H54 (cell line): Measurements from ENCODE around the gene ABLIM3.
"Not testable (repeated sequence)": the region's sequence is repeated elsewhere in the genome, so short reads cannot be mapped to it uniquely, and the experiment has no call there.

Source experiments
- DNase-seq: peaks from one replicate; pipeline ENCODE4 v3.0.0; 2011; ENCODE audit warnings: low spot score, mixed read lengths; ENCODE audit not compliant: insufficient read length
- FAIRE-seq: peaks from 3 replicates; lab custom pipeline; 2011; peaks lifted over from hg19 to GRCh38; lab: Jason Lieb, UNC
- POLR2A ChIP-seq: IDR thresholded peaks from 2 replicates; pipeline ENCODE4 v1.6.1; 2011; ENCODE audit warnings: low read depth, mild to moderate bottlenecking, low read length

The ABLIM3 gene

DNA sequence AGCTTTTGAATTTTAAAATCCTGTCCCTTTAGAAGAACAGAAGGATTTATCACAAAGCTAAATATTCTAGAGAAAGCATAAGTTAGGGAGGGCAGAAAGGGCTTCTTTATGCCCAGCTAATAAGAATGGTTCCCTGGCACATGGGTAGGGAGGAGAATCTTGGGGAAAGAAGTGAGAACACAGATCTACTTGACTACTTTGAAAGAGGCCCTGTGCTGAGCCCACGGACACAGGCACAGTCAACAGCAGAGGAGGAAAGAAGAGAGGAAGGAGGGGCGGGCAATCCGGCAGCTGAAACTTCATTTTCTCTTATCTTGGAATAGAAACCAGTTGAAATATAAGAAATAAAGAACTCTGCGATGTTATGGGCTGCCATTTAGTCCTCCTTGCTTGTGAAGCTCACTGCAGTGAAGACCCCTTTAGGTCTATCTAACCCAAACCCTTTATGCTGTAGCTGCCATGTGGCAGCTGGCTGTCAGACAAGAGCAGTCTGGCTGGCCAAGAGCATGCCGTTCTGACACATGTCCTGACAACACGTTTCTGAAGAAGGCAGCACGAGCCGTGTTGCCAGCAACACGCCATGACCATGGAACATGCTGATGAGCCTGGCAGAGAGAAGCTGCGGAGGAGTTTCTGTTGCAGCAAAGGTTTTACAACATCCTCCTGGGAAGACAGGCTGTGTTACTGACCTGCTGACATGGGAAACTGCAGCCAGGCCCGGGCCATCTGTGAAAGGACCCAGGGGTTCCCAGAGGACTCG is 34.2 kb downstream of the ABLIM3 start:
- DNase-seq (no peak), FAIRE-seq (no peak)
- TF ChIP-seq POLR2A: no peak

DNA sequence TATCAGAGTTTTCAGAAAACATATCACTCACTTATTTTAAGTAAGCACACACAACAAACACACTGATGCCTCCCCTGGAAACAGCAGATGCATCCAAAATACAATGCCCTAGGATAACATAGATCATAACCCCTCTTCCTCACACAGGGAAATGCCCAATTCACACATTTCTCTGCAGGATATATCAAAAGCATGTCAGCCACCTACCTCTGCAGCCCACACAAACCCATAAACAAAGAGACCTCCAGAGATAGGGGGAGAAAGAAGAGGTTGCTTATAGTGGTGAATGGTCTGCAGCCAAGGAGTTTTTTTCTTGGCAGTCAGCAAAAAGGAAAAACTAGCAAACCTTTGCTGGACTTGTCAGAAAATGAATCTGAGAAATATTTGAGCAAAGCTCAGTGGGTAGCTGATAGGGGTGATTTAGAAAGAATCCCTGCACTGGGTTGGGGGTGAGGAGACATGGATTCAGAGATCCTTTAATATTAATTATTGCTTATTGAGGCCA is 36.1 kb downstream of the ABLIM3 start:
- FAIRE-seq: no peak
- TF ChIP-seq POLR2A: no peak
- no peak for DNase-seq

- TF ChIP-seq POLR2A: no peak
- no peak for DNase-seq
- no peak for FAIRE-seq
Observed at GRCh38 chr5:149177911-149178565, 36.7 kb downstream of the ABLIM3 start.

- FAIRE-seq (no peak), DNase-seq (no peak)
- no peak for TF ChIP-seq POLR2A
Observed at GRCh38 chr5:149181732-149182131, 40.4 kb downstream of the ABLIM3 start.

DNA sequence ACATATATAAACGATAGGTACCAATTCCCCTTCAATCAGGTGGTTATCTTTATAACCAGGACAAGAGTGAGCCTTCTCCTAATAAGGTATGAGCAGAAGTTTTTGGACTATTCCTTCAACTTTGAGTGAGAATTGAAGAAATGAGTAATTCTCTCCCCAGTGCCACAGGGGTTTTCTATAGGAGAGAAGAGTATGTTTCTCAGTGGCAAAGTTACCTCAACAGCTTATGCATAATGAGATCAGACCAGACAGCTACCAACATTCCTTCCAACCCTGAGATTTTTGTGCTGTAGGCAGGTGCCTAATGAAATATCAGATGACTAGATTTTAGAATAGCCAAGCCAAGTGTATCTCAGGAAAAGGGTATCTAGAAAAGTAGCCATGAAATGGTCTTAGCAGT is 40.9 kb downstream of the ABLIM3 start:
- no peak for DNase-seq
- no peak for FAIRE-seq
- TF ChIP-seq POLR2A: no peak

DNA sequence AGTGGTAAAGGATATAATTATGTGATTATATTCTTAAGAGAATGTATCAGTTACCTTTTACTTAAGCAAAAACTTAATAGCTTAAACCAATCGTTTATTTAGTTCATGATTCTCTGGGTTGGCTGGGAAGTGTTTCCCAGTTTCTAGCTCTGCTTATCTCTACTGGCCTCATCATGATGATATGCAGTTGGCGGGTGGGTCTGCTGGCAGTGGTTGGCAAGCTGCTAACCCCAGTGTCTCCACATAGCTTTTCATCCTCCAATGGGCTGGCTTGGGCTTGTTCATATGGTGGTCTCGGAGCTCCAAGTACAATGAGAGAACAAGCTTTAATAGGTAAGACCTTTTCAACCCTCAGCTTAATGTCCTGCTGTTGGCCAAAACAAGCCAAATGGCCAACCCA is 43.8 kb downstream of the ABLIM3 start:
- no peak for TF ChIP-seq POLR2A
- DNase-seq: no peak
- FAIRE-seq: no peak

- FAIRE-seq (no peak), DNase-seq (no peak)
- no peak for TF ChIP-seq POLR2A
Observed at GRCh38 chr5:149186506-149186905, 45.2 kb downstream of the ABLIM3 start.

GRCh38 chr5:149187617-149188016 is 46.3 kb downstream of the ABLIM3 start:
- peak; percentile 90 for FAIRE-seq
- DNase-seq: not testable (repeated sequence)

GRCh38 chr5:149188383-149188782 is 47.1 kb downstream of the ABLIM3 start:
- DNase-seq (no peak), FAIRE-seq (no peak)
- TF ChIP-seq POLR2A: no peak

GRCh38 chr5:149195337-149195887 is 54.1 kb downstream of the ABLIM3 start:
- FAIRE-seq: no peak
- TF ChIP-seq POLR2A: no peak
- DNase-seq: no peak

DNA sequence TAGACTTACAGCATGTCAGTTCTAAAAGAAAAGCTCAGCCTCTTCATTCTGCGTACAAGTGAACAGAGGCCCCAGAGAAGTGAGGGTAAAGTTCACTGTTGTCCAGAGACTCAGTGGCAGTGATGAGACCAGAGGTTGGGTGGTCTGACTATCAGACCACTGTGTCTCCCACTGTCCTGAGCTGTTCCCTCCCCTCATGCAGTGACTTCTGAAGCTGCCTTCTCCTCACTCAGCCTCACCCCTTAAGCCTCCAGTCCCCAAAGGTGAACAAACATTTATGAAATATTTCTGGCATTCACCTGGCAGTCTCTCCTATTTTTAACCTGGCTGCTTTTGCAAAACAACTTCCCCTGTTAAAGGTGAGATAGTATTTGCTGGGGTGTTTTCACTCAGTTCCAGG is 54.7 kb downstream of the ABLIM3 start:
- TF ChIP-seq POLR2A: no peak
- DNase-seq (no peak), FAIRE-seq (no peak)

- DNase-seq: no peak
- no peak for TF ChIP-seq POLR2A
- FAIRE-seq: no peak
Observed at GRCh38 chr5:149198148-149198547, 56.9 kb downstream of the ABLIM3 start.

GRCh38 chr5:149200355-149200754 is 59.1 kb downstream of the ABLIM3 start:
- no peak for TF ChIP-seq POLR2A
- FAIRE-seq (no peak), DNase-seq (no peak)

DNA sequence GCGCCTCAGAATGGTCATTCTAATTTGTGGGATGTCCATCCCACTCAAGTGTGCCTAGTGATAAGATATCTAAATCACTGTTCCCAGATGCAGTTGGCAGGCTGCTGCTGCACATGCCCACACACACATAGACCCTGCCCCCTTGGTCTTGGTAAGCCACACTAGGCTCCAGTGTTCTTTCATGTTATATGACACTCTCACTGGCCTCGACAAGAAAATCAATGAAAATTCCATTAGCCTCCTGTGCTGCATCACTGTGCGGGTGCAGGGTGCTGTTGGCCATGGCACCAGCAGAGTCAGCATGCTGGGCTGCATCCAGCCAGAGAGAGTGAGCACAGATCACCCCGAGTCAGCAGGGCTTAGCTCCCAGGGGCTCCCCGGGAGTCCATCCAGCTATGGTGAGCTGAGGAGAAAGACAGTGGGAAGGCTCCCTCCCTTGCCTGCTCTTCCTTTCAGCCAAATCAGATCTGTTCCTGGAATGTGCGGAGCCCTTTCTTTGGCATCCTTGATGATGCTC is 59.9 kb downstream of the ABLIM3 start:
- FAIRE-seq: no peak
- no peak for TF ChIP-seq POLR2A
- no peak for DNase-seq

DNA sequence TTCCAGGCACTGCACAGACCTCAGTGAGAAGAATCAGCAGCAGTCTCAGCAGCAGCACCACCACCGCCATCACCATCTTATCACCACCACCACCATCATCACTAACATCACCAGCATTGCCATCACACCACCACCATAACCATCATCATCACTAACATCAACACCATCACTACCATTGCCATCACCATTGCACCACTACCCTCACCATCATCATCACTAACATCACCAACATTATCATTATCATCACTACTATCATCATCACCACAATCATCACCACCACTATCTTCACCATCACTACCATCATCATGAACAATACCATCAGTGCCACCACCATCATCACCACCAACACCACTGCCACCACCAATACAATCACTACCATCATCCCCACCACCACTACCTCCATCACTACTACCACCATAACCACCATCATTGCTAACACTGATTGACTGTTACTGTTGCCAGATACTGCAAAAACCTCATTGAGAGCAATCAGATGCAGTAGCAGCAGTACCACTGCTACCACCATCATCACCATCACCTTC is 61.7 kb downstream of the ABLIM3 start:
- FAIRE-seq (no peak), DNase-seq (no peak)
- no peak for TF ChIP-seq POLR2A
